ENCODE results near the gene CAMK1D. TPM values are rescaled to one million over a fixed set of nuclear protein-coding genes. Genes with fewer than 3 reads are reported as not detected.

Gene CAMK1D
- polyA plus RNA-seq, 1 donor (not counting 4 experiments of a cell fraction or from before 2014, with no cell fraction given): 0.76 TPM

GRCh38 chr10:12510501-12510941 lies 161.2 kb downstream of the CAMK1D start:
- dilution Hi-C loops (cut with MboI; ENCODE audit: extremely low pct_ligation_motif_present, low sequenced_read_pairs): no loop called here
- no peak overlapping the region for H3K9ac ChIP-seq (ENCODE audit: control insufficient read depth, extremely low read depth, insufficient read depth, low read length)
- H3K4me3 ChIP-seq (ENCODE audit: control insufficient read depth in 2 of 3, extremely low read depth in 1 of 3, insufficient read depth in 2 of 3, low read depth in 1 of 3, low read length in 3 of 3): no peak overlapping the region
- TF ChIP-seq EZH2 (IDR thresholded peaks at IDR 0.05; ENCODE audit: low read length): no peak
- no peak for TF ChIP-seq CTCF (optimal IDR thresholded peaks at IDR 0.05 in 1 of 3, IDR thresholded peaks at IDR 0.05 in 1 of 3, conservative IDR thresholded peaks at IDR 0.05 in 1 of 3; ENCODE audit: extremely low read depth in 1 of 3, insufficient read depth in 2 of 3, low read length in 3 of 3)
- no peaks in the 10 kb centered on the region for H3K36me3 ChIP-seq (ENCODE audit: control insufficient read depth in 2 of 2, extremely low read depth in 1 of 2, insufficient read depth in 2 of 2, low read length in 2 of 2)
- H3K4me1 ChIP-seq (ENCODE audit: control insufficient read depth, extremely low read depth, insufficient read depth, low read length): no peaks in the 10 kb centered on the region
- H3K9me3 ChIP-seq (ENCODE audit: control insufficient read depth, low read depth, low read length): no peaks in the 10 kb centered on the region
- peak overlapping the region; percentile 3 for H3K4me2 ChIP-seq (ENCODE audit: control insufficient read depth, extremely low read depth, insufficient read depth, low read depth, low read length)
- DNase-seq (ENCODE audit: low read depth, low spot score) (no peak), FAIRE-seq (no peak)
- H2AFZ ChIP-seq (ENCODE audit: control insufficient read depth, low read length): no peak overlapping the region
- no peaks in the 10 kb centered on the region for H3K79me2 ChIP-seq (ENCODE audit: control insufficient read depth, insufficient read depth, low read length)
- no peaks in the 10 kb centered on the region for H4K20me1 ChIP-seq (ENCODE audit: control insufficient read depth, extremely low read depth, insufficient read depth, low read length)
- H3K9me1 ChIP-seq (ENCODE audit: control insufficient read depth, extremely low read depth, insufficient read depth, low read length): no peaks in the 10 kb centered on the region
- H3K27ac ChIP-seq (ENCODE audit: control insufficient read depth, insufficient read depth, low read length): no peak overlapping the region
- H3K27me3 ChIP-seq (ENCODE audit: control insufficient read depth, extremely low read depth, insufficient read depth, low read length): no peaks in the 10 kb centered on the region

- Histone ChIP-seq H3K9me1 (ENCODE audit: control insufficient read depth, extremely low read depth, insufficient read depth, low read length) (no peaks in the 10 kb centered on the region), H3K4me3 (ENCODE audit: control insufficient read depth in 2 of 3, extremely low read depth in 1 of 3, insufficient read depth in 2 of 3, low read depth in 1 of 3, low read length in 3 of 3) (no peak overlapping the region), H2AFZ (ENCODE audit: control insufficient read depth, low read length) (no peak overlapping the region), H3K9me3 (ENCODE audit: control insufficient read depth, low read depth, low read length) (no peaks in the 10 kb centered on the region), H3K9ac (ENCODE audit: control insufficient read depth, extremely low read depth, insufficient read depth, low read length) (no peak overlapping the region), H3K4me1 (ENCODE audit: control insufficient read depth, extremely low read depth, insufficient read depth, low read length) (no peaks in the 10 kb centered on the region), H3K4me2 (ENCODE audit: control insufficient read depth, extremely low read depth, insufficient read depth, low read depth, low read length) (no peak overlapping the region), H3K36me3 (ENCODE audit: control insufficient read depth in 2 of 2, extremely low read depth in 1 of 2, insufficient read depth in 2 of 2, low read length in 2 of 2) (no peaks in the 10 kb centered on the region), H3K27ac (ENCODE audit: control insufficient read depth, insufficient read depth, low read length) (no peak overlapping the region), H4K20me1 (ENCODE audit: control insufficient read depth, extremely low read depth, insufficient read depth, low read length) (no peaks in the 10 kb centered on the region), H3K79me2 (ENCODE audit: control insufficient read depth, insufficient read depth, low read length) (no peaks in the 10 kb centered on the region), H3K27me3 (ENCODE audit: control insufficient read depth, extremely low read depth, insufficient read depth, low read length) (no peaks in the 10 kb centered on the region)
- FAIRE-seq (no peak), DNase-seq (ENCODE audit: low read depth, low spot score) (no peak)
- TF ChIP-seq EZH2 (IDR thresholded peaks at IDR 0.05; ENCODE audit: low read length) (no peak), CTCF (optimal IDR thresholded peaks at IDR 0.05 in 1 of 3, IDR thresholded peaks at IDR 0.05 in 1 of 3, conservative IDR thresholded peaks at IDR 0.05 in 1 of 3; ENCODE audit: extremely low read depth in 1 of 3, insufficient read depth in 2 of 3, low read length in 3 of 3) (no peak)
- dilution Hi-C loops (cut with MboI; ENCODE audit: extremely low pct_ligation_motif_present, low sequenced_read_pairs): no loop called here
Observed at GRCh38 chr10:12510984-12511383, 161.6 kb downstream of the CAMK1D start.

All from keratinocyte (primary cell).